H1 (cell line): ENCODE measurements around the gene MAP3K15. TPM values are rescaled to one million over a fixed set of nuclear protein-coding genes. Genes with fewer than 3 reads are reported as not detected.

Source experiments
- CTCF ChIA-PET: fragments of 300-600 bp; sonication (Branson Sonifier 250); formaldehyde crosslinking; loops from one replicate; lab custom pipeline; 2021; ENCODE audit not compliant: partially characterized antibody; lab: Charles Lee
- POLR2A ChIA-PET: fragments of 300-600 bp; sonication (Branson Sonifier 250); formaldehyde crosslinking; loops from one replicate; lab custom pipeline; 2021; ENCODE audit warnings: inconsistent platforms; ENCODE audit not compliant: partially characterized antibody; lab: Charles Lee
- DNase-seq, 2 experiments: peaks; one replicate each; pipeline versions ENCODE4 v3.0.0 to v3.0.0-alpha.2; 2010 to 2022; ENCODE audit warnings: low spot score in 2 of 2, low read depth in 1 of 2, mixed read lengths in 1 of 2
- FAIRE-seq: peaks from 2 replicates; lab custom pipeline; 2011; peaks lifted over from hg19 to GRCh38; lab: Jason Lieb, UNC
- H2AFZ ChIP-seq: 2 replicates; pipeline ENCODE4 v1.8.1; 2012; ENCODE audit warnings: low read length, inconsistent platforms
- H2AK5ac ChIP-seq: 2 replicates; pipeline ENCODE4 v1.6.1; 2013; ENCODE audit warnings: low read depth, low read length
- H2BK120ac ChIP-seq: replicated peaks from 2 replicates; pipeline ENCODE3; 2013; ENCODE audit warnings: low read depth, low read length, inconsistent platforms
- H2BK12ac ChIP-seq: 2 replicates; pipeline ENCODE4 v1.6.1; 2013; ENCODE audit warnings: low read depth, low read length
- H2BK15ac ChIP-seq: 2 replicates; pipeline ENCODE4 v1.6.1; 2013; ENCODE audit warnings: low read length
- H2BK20ac ChIP-seq: 2 replicates; pipeline ENCODE4 v1.6.1; 2013; ENCODE audit warnings: low read length
- H2BK5ac ChIP-seq: 2 replicates; pipeline ENCODE4 v1.6.1; 2013; ENCODE audit warnings: low read depth, low read length
- H3K14ac ChIP-seq: 2 replicates; pipeline ENCODE4 v1.6.1; 2013; ENCODE audit warnings: inconsistent platforms; ENCODE audit not compliant: insufficient read length
- H3K18ac ChIP-seq: 2 replicates; pipeline ENCODE4 v1.6.1; 2013; ENCODE audit warnings: low read length; ENCODE audit errors: extremely low read depth
- H3K23ac ChIP-seq: 2 replicates; pipeline ENCODE4 v1.6.1; 2013; ENCODE audit warnings: inconsistent platforms; ENCODE audit not compliant: insufficient read length
- H3K23me2 ChIP-seq: 2 replicates; pipeline ENCODE4 v1.6.1; 2013; ENCODE audit warnings: low read depth, low read length
- H3K27ac ChIP-seq: 2 replicates; pipeline ENCODE4 v1.6.1; 2011; ENCODE audit warnings: low read depth, low read length, inconsistent platforms
- H3K27me3 ChIP-seq, 4 experiments: replicated peaks in 1 of 4; 1 replicate in 1 of 4; 2 replicates in 3 of 4; pipeline versions ENCODE4 v1.6.1 to v1.8.1; 2011 to 2013; ENCODE audit warnings: low read length in 3 of 4, mild to moderate bottlenecking in 3 of 4, inconsistent platforms in 2 of 4, mixed read lengths in 2 of 4, moderate library complexity in 1 of 4; ENCODE audit not compliant: control insufficient read depth in 3 of 4, insufficient read depth in 3 of 4; ENCODE audit errors: extremely low read depth in 1 of 4
- H3K36me3 ChIP-seq, 4 experiments: 2 replicates each; pipeline versions ENCODE4 v1.6.1 to v1.8.1; 2011 to 2013; ENCODE audit warnings: mild to moderate bottlenecking in 4 of 4, low read length in 3 of 4, moderate library complexity in 2 of 4, control low read depth in 1 of 4, inconsistent platforms in 1 of 4; ENCODE audit not compliant: insufficient read depth in 4 of 4, control insufficient read depth in 2 of 4
- H3K4ac ChIP-seq: replicated peaks from 2 replicates; pipeline ENCODE3; 2013; ENCODE audit warnings: low read length, low read depth, mixed read lengths, inconsistent platforms; ENCODE audit not compliant: insufficient read length
- H3K4me1 ChIP-seq, 4 experiments: replicated peaks in 1 of 4; 1 replicate in 1 of 4; 2 replicates in 3 of 4; pipeline versions ENCODE4 v1.6.1 to v1.8.1; 2011 to 2013; ENCODE audit warnings: low read length in 3 of 4, inconsistent platforms in 2 of 4, mixed read lengths in 1 of 4; ENCODE audit not compliant: insufficient read depth in 4 of 4, control insufficient read depth in 3 of 4
- H3K4me2 ChIP-seq, 2 experiments: 2 replicates each; pipeline versions ENCODE4 v1.6.1 to v1.8.1; 2011 to 2013; ENCODE audit warnings: low read depth in 2 of 2, low read length in 2 of 2, control low read depth in 1 of 2, inconsistent platforms in 1 of 2, mild to moderate bottlenecking in 1 of 2; ENCODE audit not compliant: insufficient read depth in 1 of 2
- H3K4me3 ChIP-seq, 4 experiments: fragments of 200-600, 300-600 bp in 1 of 4; sonication (generic), shearing (Covaris generic), sonication (Bioruptor Twin) in 1 of 4; 2 replicates each; pipeline versions ENCODE4 v1.5.1 to v1.8.1; 2011 to 2016; ENCODE audit warnings: low read length in 4 of 4, low read depth in 3 of 4, control low read depth in 2 of 4, inconsistent platforms in 2 of 4, mild to moderate bottlenecking in 2 of 4, mixed read lengths in 1 of 4, moderate library complexity in 1 of 4; ENCODE audit not compliant: insufficient read depth in 2 of 4; ENCODE audit errors: extremely low read depth in 1 of 4
- H3K56ac ChIP-seq: replicated peaks from 2 replicates; pipeline ENCODE3; 2013; ENCODE audit warnings: low read depth, mild to moderate bottlenecking, mixed read lengths, low read length, inconsistent platforms; ENCODE audit not compliant: insufficient read length
- H3K79me1 ChIP-seq: 2 replicates; pipeline ENCODE4 v1.6.1; 2013; ENCODE audit warnings: low read depth, low read length, control low read depth
- H3K79me2 ChIP-seq, 2 experiments: 2 replicates each; pipeline versions ENCODE4 v1.6.1 to v1.8.1; 2012 to 2013; ENCODE audit warnings: low read length in 2 of 2, mild to moderate bottlenecking in 2 of 2, inconsistent platforms in 1 of 2; ENCODE audit not compliant: insufficient read depth in 2 of 2, control insufficient read depth in 1 of 2
- H3K9ac ChIP-seq, 4 experiments: replicated peaks in 1 of 4; 1 replicate in 1 of 4; 2 replicates in 3 of 4; pipeline versions ENCODE4 v1.6.1 to v1.8.1; 2011 to 2013; ENCODE audit warnings: low read depth in 3 of 4, low read length in 3 of 4, control low read depth in 2 of 4, mild to moderate bottlenecking in 2 of 4, moderate library complexity in 2 of 4, inconsistent platforms in 1 of 4; ENCODE audit errors: extremely low read depth in 1 of 4
- H3K9me3 ChIP-seq, 2 experiments: 2 replicates each; pipeline versions ENCODE4 v1.6.1 to v1.8.1; 2012 to 2013; ENCODE audit warnings: mild to moderate bottlenecking in 2 of 2, moderate library complexity in 2 of 2, control low read depth in 1 of 2, inconsistent platforms in 1 of 2, low read depth in 1 of 2, low read length in 1 of 2, mixed read lengths in 1 of 2; ENCODE audit not compliant: insufficient read depth in 2 of 2
- H4K20me1 ChIP-seq, 2 experiments: replicated peaks in 1 of 2; 2 replicates each; pipeline versions ENCODE3 to v1.8.1; 2011 to 2013; ENCODE audit warnings: inconsistent platforms in 2 of 2, low read length in 2 of 2, mild to moderate bottlenecking in 1 of 2; ENCODE audit not compliant: insufficient read depth in 2 of 2, control insufficient read depth in 1 of 2
- H4K5ac ChIP-seq: 2 replicates; pipeline ENCODE4 v1.6.1; 2013; ENCODE audit warnings: low read length, low read depth, mixed read lengths, inconsistent platforms; ENCODE audit not compliant: insufficient read length
- H4K8ac ChIP-seq: 2 replicates; pipeline ENCODE4 v1.8.0; 2013; ENCODE audit warnings: mild to moderate bottlenecking, moderate library complexity, low read length, inconsistent platforms; ENCODE audit not compliant: insufficient read depth; ENCODE audit errors: extremely low read depth
- H4K91ac ChIP-seq: replicated peaks from 2 replicates; pipeline ENCODE3; 2013; ENCODE audit warnings: low read length, mixed read lengths, inconsistent platforms; ENCODE audit not compliant: insufficient read length
- CHD1 ChIP-seq: IDR thresholded peaks from 2 replicates; pipeline ENCODE4 v1.6.1; 2012; ENCODE audit warnings: low read depth, low read length, improper control_type of control experiment
- EZH2 ChIP-seq: fragments of 200-600 bp; sonication (generic); IDR thresholded peaks from 2 replicates; pipeline ENCODE4 v1.7.1; 2012; ENCODE audit warnings: low read depth, mild to moderate bottlenecking, moderate library complexity, low read length, inconsistent platforms; ENCODE audit not compliant: severe bottlenecking
- FOSL1 ChIP-seq: IDR thresholded peaks from 2 replicates; pipeline ENCODE4 v1.6.1; 2011; ENCODE audit warnings: mild to moderate bottlenecking, low read depth, low read length, moderate library complexity; ENCODE audit not compliant: insufficient read depth
- NANOG ChIP-seq: IDR thresholded peaks from 2 replicates; pipeline ENCODE4 v1.6.1; 2011; ENCODE audit warnings: low read length, low read depth, mild to moderate bottlenecking, inconsistent platforms; ENCODE audit not compliant: insufficient read depth, poor library complexity, severe bottlenecking
- NRF1 ChIP-seq: IDR thresholded peaks from 2 replicates; pipeline ENCODE4 v1.6.1; 2011; ENCODE audit warnings: mild to moderate bottlenecking, low read depth, low read length, improper control_type of control experiment
- PHF8 ChIP-seq: fragments of 200-600 bp; sonication (generic); conservative IDR thresholded peaks from 2 replicates; pipeline ENCODE4 v1.7.1; 2012; ENCODE audit warnings: low read depth, mild to moderate bottlenecking, inconsistent platforms, low read length, moderate library complexity
- POLR2A ChIP-seq, 2 experiments: IDR thresholded peaks; 1 replicate in 1 of 2; 2 replicates in 1 of 2; pipeline ENCODE4 v1.6.1; 2011; ENCODE audit warnings: low read depth in 2 of 2, low read length in 2 of 2, mild to moderate bottlenecking in 2 of 2; ENCODE audit errors: control extremely low read depth in 1 of 2
- RAD21 ChIP-seq, 2 experiments: IDR thresholded peaks in 1 of 2; conservative IDR thresholded peaks in 1 of 2; 2 replicates each; pipeline ENCODE4 v1.6.1; 2011; ENCODE audit warnings: low read depth in 2 of 2, low read length in 2 of 2, improper control_type of control experiment in 1 of 2, inconsistent platforms in 1 of 2, mild to moderate bottlenecking in 1 of 2, moderate library complexity in 1 of 2
- SP1 ChIP-seq: IDR thresholded peaks from 2 replicates; pipeline ENCODE4 v1.6.1; 2011; ENCODE audit warnings: low read depth, low read length
- SP4 ChIP-seq: IDR thresholded peaks from 2 replicates; pipeline ENCODE4 v1.6.1; 2012; ENCODE audit warnings: low read length, inconsistent platforms
- SRF ChIP-seq: IDR thresholded peaks from 2 replicates; pipeline ENCODE4 v1.6.1; 2011; ENCODE audit warnings: mild to moderate bottlenecking, low read depth, low read length, moderate library complexity
- WGBS, 2 experiments: shearing (Covaris generic) in 1 of 2; methylation state at CpG; one replicate each; pipeline versions ENCODE4 v1.1.6 to v1.1.7; 2013 to 2015; ENCODE audit warnings: low lambda C conversion rate in 2 of 2, mixed read lengths in 2 of 2, inconsistent platforms in 1 of 2, low coverage in 1 of 2, missing lambda C conversion rate in 1 of 2; ENCODE audit not compliant: insufficient replicate concordance in 2 of 2, insufficient coverage in 1 of 2, insufficient read length in 1 of 2; ENCODE audit errors: extremely low coverage in 1 of 2, missing lambda C conversion rate in 1 of 2; 5-methylcytosine and 5-hydroxymethylcytosine counted together
- polyA plus RNA-seq, 7 experiments: library from polyadenylated mRNA; depleted of rRNA in 3 of 7; stranded (reverse) in 5 of 7; unstranded in 2 of 7; fragments of >200 nt in 5 of 7; fragments of 200-250 nt in 2 of 7; gene quantifications; 1 replicate in 5 of 7; 2 replicates in 1 of 7; 4 replicates in 1 of 7; pipeline versions ENCODE4 v1.2.1 to v1.2.3, GENCODE V29; 2011 to 2013; ENCODE audit warnings: missing spikeins in 2 of 7, mixed read lengths in 2 of 7
- total RNA-seq: library from RNA; stranded (reverse); fragmentation: NEBNext Ultra II Directional; extraction: Animal tissue kit (Norgen Biotek cat#: 25700); gene quantifications from 2 replicates; pipeline ENCODE4 v1.2.1, GENCODE V29; 2021
- TF ChIP-seq, protein P1 (sequence below), 3 experiments: IDR thresholded peaks; 1 replicate in 2 of 3; 2 replicates in 1 of 3; pipeline versions ENCODE4 v1.5.1 to v1.6.1; 2011; ENCODE audit warnings: low read length in 3 of 3, mild to moderate bottlenecking in 3 of 3, inconsistent platforms in 2 of 3, low read depth in 1 of 3, moderate library complexity in 1 of 3; ENCODE audit not compliant: insufficient read depth in 1 of 3; ENCODE audit errors: control extremely low read depth in 1 of 3

The MAP3K15 gene
- total and polyA plus RNA-seq, 2 of the 8 experiments (the other 6 are each of a cell fraction or from before 2014, with no cell fraction given) = 1.8 to 2.4 TPM

DNA sequence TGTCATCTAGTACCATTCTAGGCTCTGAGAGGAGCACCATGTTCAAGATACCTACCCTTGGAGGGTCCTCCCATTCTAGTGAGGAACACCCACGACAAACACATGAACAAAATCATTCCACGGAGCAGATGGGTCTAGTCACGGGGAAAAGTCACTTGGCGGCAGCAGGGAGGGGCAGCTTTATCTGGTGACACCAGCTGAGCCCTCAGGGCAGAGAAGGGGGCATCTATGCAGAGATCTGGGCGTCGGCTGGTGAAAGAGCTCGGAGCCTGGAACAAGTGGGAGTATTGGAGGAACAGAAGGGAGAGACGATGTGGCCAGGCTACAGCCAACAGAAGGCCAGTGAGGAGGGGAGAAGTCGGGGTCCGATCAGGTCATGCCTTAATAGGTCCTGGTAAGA, 183.5 kb downstream of the MAP3K15 start:
- Histone ChIP-seq H4K5ac (no peak overlapping the region), H3K4me3 (no peak overlapping the region), H3K4ac (no peak overlapping the region)

More for the DNA sequence above, 183.5 kb downstream of the MAP3K15 start:
- Histone ChIP-seq H3K27me3 (no peaks in the 10 kb centered on the region), H3K23ac (no peak overlapping the region), H3K4me1 (no peaks in the 10 kb centered on the region), H3K14ac (no peak overlapping the region), H2AFZ (no peak overlapping the region), H2BK120ac (no peak overlapping the region), H4K91ac (no peak overlapping the region), H3K56ac (no peak overlapping the region), H2BK15ac (no peak overlapping the region), H2BK20ac (no peak overlapping the region), H3K18ac (no peak overlapping the region), H2AK5ac (no peak overlapping the region), H3K27ac (no peak overlapping the region), H3K79me1 (no peaks in the 10 kb centered on the region), H4K20me1 (no peaks in the 10 kb centered on the region), H2BK12ac (no peak overlapping the region), H2BK5ac (no peak overlapping the region), H3K23me2 (no peaks in the 10 kb centered on the region), H3K9me3 (peaks cover 8 to 9% of the 10 kb centered on the region in 2 experiments; a peak in 3 of 4 replicates), H4K8ac (no peak overlapping the region), H3K9ac (no peak overlapping the region), H3K36me3 (no peaks in the 10 kb centered on the region), H3K79me2 (no peaks in the 10 kb centered on the region), H3K4me2 (no peak overlapping the region)
- TF ChIP-seq SRF = no peak
- TF ChIP-seq CHD1 = no peak
- TF ChIP-seq SP4 = no peak
- TF ChIP-seq EZH2 = no peak
- no peak for TF ChIP-seq PHF8
- TF ChIP-seq, protein P1, sequence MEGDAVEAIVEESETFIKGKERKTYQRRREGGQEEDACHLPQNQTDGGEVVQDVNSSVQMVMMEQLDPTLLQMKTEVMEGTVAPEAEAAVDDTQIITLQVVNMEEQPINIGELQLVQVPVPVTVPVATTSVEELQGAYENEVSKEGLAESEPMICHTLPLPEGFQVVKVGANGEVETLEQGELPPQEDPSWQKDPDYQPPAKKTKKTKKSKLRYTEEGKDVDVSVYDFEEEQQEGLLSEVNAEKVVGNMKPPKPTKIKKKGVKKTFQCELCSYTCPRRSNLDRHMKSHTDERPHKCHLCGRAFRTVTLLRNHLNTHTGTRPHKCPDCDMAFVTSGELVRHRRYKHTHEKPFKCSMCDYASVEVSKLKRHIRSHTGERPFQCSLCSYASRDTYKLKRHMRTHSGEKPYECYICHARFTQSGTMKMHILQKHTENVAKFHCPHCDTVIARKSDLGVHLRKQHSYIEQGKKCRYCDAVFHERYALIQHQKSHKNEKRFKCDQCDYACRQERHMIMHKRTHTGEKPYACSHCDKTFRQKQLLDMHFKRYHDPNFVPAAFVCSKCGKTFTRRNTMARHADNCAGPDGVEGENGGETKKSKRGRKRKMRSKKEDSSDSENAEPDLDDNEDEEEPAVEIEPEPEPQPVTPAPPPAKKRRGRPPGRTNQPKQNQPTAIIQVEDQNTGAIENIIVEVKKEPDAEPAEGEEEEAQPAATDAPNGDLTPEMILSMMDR (IDR thresholded peaks at IDR 0.05; ENCODE audit: control extremely low read depth in 1 of 3, insufficient read depth in 1 of 3, low read depth in 1 of 3, low read length in 3 of 3) = no peak
- no peak for TF ChIP-seq NRF1
- TF ChIP-seq NANOG = no peak
- no peak for TF ChIP-seq FOSL1
- no peak for TF ChIP-seq SP1
- TF ChIP-seq POLR2A (IDR thresholded peaks at IDR 0.05; ENCODE audit: control extremely low read depth in 1 of 2, low read depth in 2 of 2, low read length in 2 of 2) = no peak
- no peak for TF ChIP-seq RAD21 (IDR thresholded peaks at IDR 0.05 in 1 of 2, conservative IDR thresholded peaks at IDR 0.05 in 1 of 2; ENCODE audit: low read depth in 2 of 2, low read length in 2 of 2)
- DNase-seq = no peak
- FAIRE-seq = no peak
- WGBS, 2 experiments = 92% methylated on average over 8 of the region's 10 CpGs; no CpG with 5 or more reads in 1 of the 2 experiments
- ChIA-PET CTCF (interaction anchor here (0.6 to 5.8 kb wide), 4 partner anchors 139 to 396 kb away, joined by 3 to 67 read pairs (median 10); no protein-coding TSS in a partner anchor), POLR2A (interaction anchor here (1.0 kb wide), 1 partner anchor 12 kb away, joined by 4 read pairs; no protein-coding TSS in a partner anchor)
